ENCODE data around the gene TPCN2.

Gene TPCN2

DNA sequence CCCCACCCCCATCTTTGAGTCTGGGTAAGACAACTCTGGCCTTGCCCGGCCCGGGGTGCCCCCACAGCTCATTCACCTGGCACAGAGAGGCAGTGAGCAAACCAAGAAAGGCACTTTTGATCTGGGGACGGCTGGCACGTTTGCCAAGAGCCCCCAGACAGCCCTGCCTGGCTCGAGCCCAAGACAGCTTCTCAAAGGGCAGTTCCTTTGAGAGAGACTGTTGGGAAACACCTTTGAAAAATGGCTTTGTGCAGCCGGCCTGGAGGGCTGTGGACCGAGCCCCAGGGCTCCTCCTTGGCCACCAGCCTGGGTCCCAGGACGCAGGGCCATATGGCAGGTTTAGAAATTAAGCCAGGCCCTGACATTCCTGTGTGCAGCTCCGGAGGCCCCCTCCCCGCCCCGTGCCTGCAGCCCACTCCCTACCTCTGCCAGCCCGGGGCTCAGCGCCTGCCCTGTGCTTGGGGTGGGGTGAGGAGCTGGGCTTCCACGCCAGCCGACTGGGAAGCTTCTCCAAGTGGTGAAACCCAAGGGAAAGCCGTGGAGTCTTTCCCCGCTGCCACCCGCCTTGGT lies 56.8 kb downstream of the TPCN2 start:
- in situ Hi-C loops (cut with MboI; ENCODE audit: low sequenced_read_pairs): loop anchor here (10.0 kb wide), 1 partner anchor 559 kb away; no protein-coding TSS in a partner anchor

- in situ Hi-C loops (cut with MboI; ENCODE audit: low sequenced_read_pairs): loop anchor here (10.0 kb wide), 1 partner anchor 559 kb away; no protein-coding TSS in a partner anchor
Measured at GRCh38 chr11:69106031-69106811, 57.5 kb downstream of the TPCN2 start.

- in situ Hi-C loops (cut with MboI; ENCODE audit: low sequenced_read_pairs): loop anchor here (10.0 kb wide), 1 partner anchor 557 kb away; no protein-coding TSS in a partner anchor
Measured at GRCh38 chr11:69107413-69107812, 58.7 kb downstream of the TPCN2 start.

GRCh38 chr11:69108030-69108429 lies 59.3 kb downstream of the TPCN2 start:
- in situ Hi-C loops (cut with MboI; ENCODE audit: low sequenced_read_pairs): loop anchor here (10.0 kb wide), 1 partner anchor 557 kb away; no protein-coding TSS in a partner anchor

- in situ Hi-C loops (cut with MboI; ENCODE audit: low sequenced_read_pairs): loop anchor here (10.0 kb wide), 1 partner anchor 556 kb away; no protein-coding TSS in a partner anchor
Measured at GRCh38 chr11:69108559-69108958, 59.8 kb downstream of the TPCN2 start.

- in situ Hi-C loops (cut with MboI; ENCODE audit: low sequenced_read_pairs): loop anchor here (10.0 kb wide), 1 partner anchor 556 kb away; no protein-coding TSS in a partner anchor
Measured at GRCh38 chr11:69109101-69109500, 60.4 kb downstream of the TPCN2 start.

- in situ Hi-C loops (cut with MboI; ENCODE audit: low sequenced_read_pairs): no loop called here
Measured at GRCh38 chr11:69110451-69110850, 61.7 kb downstream of the TPCN2 start.

- in situ Hi-C loops (cut with MboI; ENCODE audit: low sequenced_read_pairs): no loop called here
Measured at GRCh38 chr11:69111624-69112542, 63.2 kb downstream of the TPCN2 start.

GRCh38 chr11:69113226-69113625 lies 64.5 kb downstream of the TPCN2 start:
- in situ Hi-C loops (cut with MboI; ENCODE audit: low sequenced_read_pairs): no loop called here

- in situ Hi-C loops (cut with MboI; ENCODE audit: low sequenced_read_pairs): no loop called here
Measured at GRCh38 chr11:69113646-69114340, 65.1 kb downstream of the TPCN2 start.

DNA sequence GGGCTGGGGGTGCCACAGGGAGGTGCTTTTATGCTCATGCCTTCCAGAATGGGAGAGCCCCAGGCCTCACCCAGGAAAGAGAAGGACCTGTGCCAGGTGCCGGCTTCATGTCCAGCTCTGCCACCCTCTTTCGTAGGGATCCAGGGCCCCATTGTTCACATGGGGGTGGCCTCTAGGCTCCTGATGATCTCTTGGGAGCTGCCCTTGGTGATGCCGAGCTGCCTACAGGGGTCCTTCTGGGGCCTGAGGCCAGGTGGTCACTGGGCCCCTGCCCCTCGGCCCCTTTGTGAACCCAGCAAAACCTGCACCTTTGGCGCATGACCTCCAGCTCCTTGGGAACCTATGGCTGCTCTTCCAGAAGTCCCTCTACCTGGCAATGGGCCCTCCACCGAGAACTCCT lies 65.6 kb downstream of the TPCN2 start:
- in situ Hi-C loops (cut with MboI; ENCODE audit: low sequenced_read_pairs): no loop called here

GRCh38 chr11:69114811-69115523 lies 66.2 kb downstream of the TPCN2 start:
- in situ Hi-C loops (cut with MboI; ENCODE audit: low sequenced_read_pairs): no loop called here

- in situ Hi-C loops (cut with MboI; ENCODE audit: low sequenced_read_pairs): no loop called here
Measured at GRCh38 chr11:69115586-69116560, 67.1 kb downstream of the TPCN2 start.

- in situ Hi-C loops (cut with MboI; ENCODE audit: low sequenced_read_pairs): no loop called here
Measured at GRCh38 chr11:69116671-69117070, 67.9 kb downstream of the TPCN2 start.

GRCh38 chr11:69119190-69119589 lies 70.5 kb downstream of the TPCN2 start:
- in situ Hi-C loops (cut with MboI; ENCODE audit: low sequenced_read_pairs): no loop called here

DNA sequence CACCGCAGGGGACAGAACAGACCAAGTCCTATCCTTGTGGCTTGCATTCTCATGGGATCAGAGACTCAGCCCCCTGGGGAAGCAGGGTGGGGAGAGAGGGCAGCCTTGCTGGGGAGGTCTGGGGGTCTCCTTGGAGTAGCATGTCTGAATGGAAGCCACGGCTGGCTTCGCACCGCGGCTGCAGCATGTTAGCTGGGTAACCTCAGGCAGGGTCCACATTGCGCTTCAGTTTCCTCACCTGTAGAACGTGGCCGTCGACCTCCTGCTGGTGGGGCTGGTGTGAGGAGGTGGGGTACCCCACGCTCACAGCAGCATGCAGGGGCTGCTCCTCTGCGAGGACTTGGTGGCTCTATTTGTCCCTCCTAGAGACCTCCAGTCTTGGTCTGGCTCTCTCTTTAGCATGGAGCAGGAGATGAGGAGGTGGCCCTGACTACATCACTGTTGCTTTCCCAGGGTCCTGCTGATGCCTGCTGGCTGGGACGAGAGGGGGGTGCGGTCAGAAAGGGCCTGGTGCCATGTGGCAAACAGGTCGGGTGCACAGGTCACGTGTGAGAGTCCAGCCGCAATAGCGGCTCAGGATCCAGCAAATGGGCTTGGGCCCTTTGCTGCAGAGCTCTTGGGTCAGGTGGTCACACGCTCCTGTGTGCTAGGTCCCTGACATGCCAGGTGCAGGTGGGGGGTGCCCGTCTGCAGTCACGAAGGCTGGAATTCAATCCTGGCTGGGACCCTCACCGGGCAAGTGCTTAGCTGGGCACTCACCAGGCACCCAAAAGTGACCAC lies 71.6 kb downstream of the TPCN2 start:
- in situ Hi-C loops (cut with MboI; ENCODE audit: low sequenced_read_pairs): no loop called here

GRCh38 chr11:69121021-69121420 lies 72.3 kb downstream of the TPCN2 start:
- in situ Hi-C loops (cut with MboI; ENCODE audit: low sequenced_read_pairs): no loop called here

Measured in HL-60/S4 treated with phorbol 12-myristate 13-acetate at 8.2 ng/mL for 4 days and 3 days (cell line).